HFFc6 (cell line): Measurements from ENCODE around the gene ALK. TPM values are rescaled to one million over a fixed set of nuclear protein-coding genes. Genes with fewer than 3 reads are reported as not detected.

Source experiments
- DNase-seq: peaks from one replicate; pipeline ENCODE4 v3.0.0-alpha.2; 2018
- H3K27ac Mint-ChIP-seq: 2 replicates; pipeline ENCODE4 v1.8.0; 2020; ENCODE audit warnings: mild to moderate bottlenecking, mixed read lengths
- H3K27me3 Mint-ChIP-seq: 2 replicates; pipeline ENCODE4 v1.8.0; 2021; ENCODE audit warnings: mild to moderate bottlenecking, moderate library complexity, mixed read lengths; ENCODE audit not compliant: insufficient read depth
- H3K36me3 Mint-ChIP-seq: 2 replicates; pipeline ENCODE4 v1.8.0; 2021; ENCODE audit warnings: low read depth, mixed read lengths
- H3K4me1 Mint-ChIP-seq: 2 replicates; pipeline ENCODE4 v1.8.0; 2020; ENCODE audit warnings: low read depth, mixed read lengths
- H3K4me3 Mint-ChIP-seq: 2 replicates; pipeline ENCODE4 v1.8.0; 2020; ENCODE audit warnings: mild to moderate bottlenecking, moderate library complexity, mixed read lengths
- H3K9me3 Mint-ChIP-seq: 2 replicates; pipeline ENCODE4 v1.8.0; 2020; ENCODE audit warnings: mild to moderate bottlenecking, mixed read lengths
- total RNA-seq, 6 experiments: library from RNA; stranded (reverse); fragmentation: NEBNext Ultra II Directional; extraction: Animal tissue kit (Norgen Biotek cat#: 25700); gene quantifications; 2 replicates in 1 of 6; 3 replicates in 5 of 6; pipeline ENCODE4 v1.2.3, GENCODE V29; 2021
- TF ChIP-seq, protein P1 (sequence below): fragments of 200-600 bp; sonication (generic); IDR thresholded peaks from 2 replicates; pipeline ENCODE4 v1.5.0; 2021; ENCODE audit warnings: antibody characterized with exemption, mild to moderate bottlenecking

ALK gene
- total RNA-seq, 6 experiments from 2014 or later, result not detected

DNA sequence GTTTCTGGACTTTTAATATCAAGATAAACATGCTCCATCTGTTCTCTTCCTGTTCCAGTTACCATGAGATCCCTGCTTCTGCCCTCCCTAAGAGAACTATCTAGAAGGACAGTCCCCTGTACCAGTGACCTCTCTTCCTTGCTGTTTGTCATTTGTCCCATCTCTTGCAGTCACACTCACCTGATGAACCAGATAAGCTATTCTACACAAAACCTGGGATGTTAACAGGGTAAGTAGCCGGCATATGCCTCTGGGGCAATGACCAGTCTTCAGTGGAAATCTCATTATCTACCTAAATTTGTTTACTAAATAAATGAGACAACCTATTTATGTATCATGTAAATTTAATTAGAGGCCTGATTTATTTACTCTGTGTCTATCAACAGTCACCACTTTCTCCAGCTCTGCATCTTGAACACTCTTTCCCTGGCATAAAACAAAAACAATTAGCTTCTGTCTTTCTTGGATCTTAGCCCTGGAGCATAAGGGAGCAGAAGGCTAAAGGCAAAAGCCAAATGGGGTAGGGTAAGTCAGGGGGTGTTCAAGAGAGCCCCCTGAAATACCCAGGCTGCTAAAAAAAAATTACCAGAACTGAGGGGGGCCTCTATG lies 337.7 kb downstream of the ALK start:
- TF ChIP-seq, protein P1, sequence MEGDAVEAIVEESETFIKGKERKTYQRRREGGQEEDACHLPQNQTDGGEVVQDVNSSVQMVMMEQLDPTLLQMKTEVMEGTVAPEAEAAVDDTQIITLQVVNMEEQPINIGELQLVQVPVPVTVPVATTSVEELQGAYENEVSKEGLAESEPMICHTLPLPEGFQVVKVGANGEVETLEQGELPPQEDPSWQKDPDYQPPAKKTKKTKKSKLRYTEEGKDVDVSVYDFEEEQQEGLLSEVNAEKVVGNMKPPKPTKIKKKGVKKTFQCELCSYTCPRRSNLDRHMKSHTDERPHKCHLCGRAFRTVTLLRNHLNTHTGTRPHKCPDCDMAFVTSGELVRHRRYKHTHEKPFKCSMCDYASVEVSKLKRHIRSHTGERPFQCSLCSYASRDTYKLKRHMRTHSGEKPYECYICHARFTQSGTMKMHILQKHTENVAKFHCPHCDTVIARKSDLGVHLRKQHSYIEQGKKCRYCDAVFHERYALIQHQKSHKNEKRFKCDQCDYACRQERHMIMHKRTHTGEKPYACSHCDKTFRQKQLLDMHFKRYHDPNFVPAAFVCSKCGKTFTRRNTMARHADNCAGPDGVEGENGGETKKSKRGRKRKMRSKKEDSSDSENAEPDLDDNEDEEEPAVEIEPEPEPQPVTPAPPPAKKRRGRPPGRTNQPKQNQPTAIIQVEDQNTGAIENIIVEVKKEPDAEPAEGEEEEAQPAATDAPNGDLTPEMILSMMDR, result no peak
- Mint-ChIP-seq H3K4me1 (peaks cover 22% of the 10 kb centered on the region), H3K27ac (no peak overlapping the region), H3K9me3 (no peaks in the 10 kb centered on the region), H3K36me3 (no peaks in the 10 kb centered on the region), H3K27me3 (peaks cover 17% of the 10 kb centered on the region; the same call in 1 of the 2 replicates), H3K4me3 (no peak overlapping the region)
- DNase-seq, result no peak

DNA sequence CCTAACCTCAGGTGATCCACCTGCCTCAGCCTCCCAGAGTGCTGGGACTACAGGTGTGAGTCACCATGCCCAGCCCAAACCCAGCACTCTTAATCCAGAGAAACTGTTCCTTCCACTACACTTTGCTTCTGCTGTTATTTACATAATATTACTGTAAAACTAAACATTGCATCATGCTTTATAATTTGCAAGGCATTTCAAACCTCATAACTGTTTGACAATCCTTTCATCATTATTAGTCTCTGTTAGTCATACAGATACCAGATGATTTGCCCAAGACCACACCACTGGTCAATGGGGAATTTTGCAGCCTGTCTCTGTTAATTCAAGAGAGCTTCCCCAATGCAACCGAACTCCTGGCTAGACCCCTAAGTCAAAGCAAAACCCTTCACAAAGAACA lies 338.3 kb downstream of the ALK start:
- TF ChIP-seq, protein P1, result no peak
- peaks cover 20% of the 10 kb centered on the region; the same call in 1 of the 2 replicates for H3K27me3 Mint-ChIP-seq

DNA sequence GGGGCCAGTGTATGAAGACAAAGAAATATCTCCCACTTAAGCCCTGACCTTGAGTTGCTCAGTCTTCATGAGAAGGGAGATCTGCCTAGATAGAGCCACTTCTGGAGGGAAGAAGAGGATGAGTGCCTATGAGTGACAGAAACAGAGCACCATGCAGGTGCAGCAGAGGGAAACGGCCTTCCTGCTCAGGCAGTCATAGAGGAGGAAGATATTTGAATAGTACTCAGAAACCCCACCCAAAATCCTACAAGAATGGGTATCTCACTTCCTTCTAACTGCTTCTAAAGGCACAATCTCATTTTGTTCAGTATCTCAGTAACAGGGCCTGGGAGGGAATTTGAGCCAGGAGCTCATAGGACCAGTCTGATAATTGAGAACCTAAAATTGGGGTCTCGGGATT lies 339.3 kb downstream of the ALK start:
- TF ChIP-seq, protein P1, result no peak
- no peak for DNase-seq
- H3K27me3 Mint-ChIP-seq, result peaks cover 20% of the 10 kb centered on the region
- no peak overlapping the region for H3K27ac Mint-ChIP-seq
- H3K4me3 Mint-ChIP-seq, result no peak overlapping the region
- H3K4me1 Mint-ChIP-seq, result peaks cover 14% of the 10 kb centered on the region
- no peaks in the 10 kb centered on the region for H3K9me3 Mint-ChIP-seq
- H3K36me3 Mint-ChIP-seq, result no peaks in the 10 kb centered on the region

More for the DNA sequence above, 338.3 kb downstream of the ALK start:
- Mint-ChIP-seq H3K36me3 (no peaks in the 10 kb centered on the region), H3K4me3 (no peak overlapping the region), H3K27ac (no peak overlapping the region), H3K4me1 (peaks cover 22% of the 10 kb centered on the region), H3K9me3 (no peaks in the 10 kb centered on the region)
- no peak for DNase-seq

DNA sequence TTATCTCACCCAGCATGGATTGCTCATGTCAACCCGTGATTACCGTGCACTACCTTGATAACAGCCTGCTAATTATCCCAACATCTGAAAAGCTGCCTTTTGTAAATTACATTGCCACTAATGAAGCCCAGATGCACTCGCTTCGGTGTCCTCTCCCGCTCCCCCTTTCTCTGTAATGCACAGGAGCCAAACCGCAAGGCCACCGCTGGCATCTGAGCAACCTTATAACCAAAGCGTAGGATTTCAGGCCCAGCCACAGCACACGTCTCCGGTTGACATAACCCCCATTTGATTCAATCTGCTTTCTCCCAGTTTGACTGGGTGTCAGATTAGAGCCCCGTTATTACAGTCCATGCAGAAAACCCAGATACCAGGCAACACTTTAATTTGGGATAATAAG lies 341.2 kb downstream of the ALK start:
- H3K27me3 Mint-ChIP-seq, result peaks cover 20% of the 10 kb centered on the region
- H3K27ac Mint-ChIP-seq, result no peak overlapping the region
- H3K4me3 Mint-ChIP-seq, result no peak overlapping the region
- no peaks in the 10 kb centered on the region for H3K36me3 Mint-ChIP-seq
- TF ChIP-seq, protein P1, result no peak
- H3K9me3 Mint-ChIP-seq, result no peaks in the 10 kb centered on the region
- peaks cover 14% of the 10 kb centered on the region for H3K4me1 Mint-ChIP-seq
- no peak for DNase-seq

DNA sequence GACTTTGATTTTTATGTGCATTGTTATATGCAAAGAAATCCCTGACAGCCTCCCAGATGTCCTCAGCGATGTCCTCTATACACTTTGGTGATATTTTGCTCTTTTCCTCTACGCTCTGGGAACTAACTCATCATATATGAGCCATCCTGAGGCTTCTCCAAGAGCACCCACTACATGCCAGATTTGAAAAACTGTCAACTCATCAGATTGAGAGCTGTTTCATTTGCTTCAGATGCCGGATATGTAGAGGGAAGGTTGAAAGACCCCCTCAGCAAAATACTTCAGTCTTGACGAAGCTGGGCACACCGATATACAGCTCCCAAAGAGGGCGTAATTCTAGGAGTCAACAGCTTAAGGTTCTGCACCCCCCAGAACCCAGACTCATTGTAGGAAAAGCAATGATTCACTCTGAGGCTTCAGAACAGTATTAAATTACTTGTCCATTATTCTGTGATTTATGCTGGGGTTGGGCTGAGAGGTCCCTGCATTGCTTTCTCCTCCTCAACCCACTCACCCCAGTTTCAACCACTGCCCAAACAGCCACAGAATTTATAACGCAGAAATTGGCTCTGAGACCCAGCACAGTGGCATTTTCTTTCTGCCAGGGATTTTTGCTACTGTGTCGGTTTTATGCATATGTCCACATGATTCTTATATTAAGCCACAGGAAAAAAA lies 341.8 kb downstream of the ALK start:
- Mint-ChIP-seq H3K36me3 (no peaks in the 10 kb centered on the region), H3K4me1 (peaks cover 14% of the 10 kb centered on the region), H3K27me3 (peaks cover 20% of the 10 kb centered on the region), H3K27ac (no peak overlapping the region), H3K4me3 (no peak overlapping the region), H3K9me3 (no peaks in the 10 kb centered on the region)
- TF ChIP-seq, protein P1, result no peak
- DNase-seq, result no peak
